ENCODE results near the gene ATXN2.
"Not testable (repeated sequence)": the region's sequence is repeated elsewhere in the genome, so short reads cannot be mapped to it uniquely, and the experiment has no call there.

The ATXN2 gene

DNA sequence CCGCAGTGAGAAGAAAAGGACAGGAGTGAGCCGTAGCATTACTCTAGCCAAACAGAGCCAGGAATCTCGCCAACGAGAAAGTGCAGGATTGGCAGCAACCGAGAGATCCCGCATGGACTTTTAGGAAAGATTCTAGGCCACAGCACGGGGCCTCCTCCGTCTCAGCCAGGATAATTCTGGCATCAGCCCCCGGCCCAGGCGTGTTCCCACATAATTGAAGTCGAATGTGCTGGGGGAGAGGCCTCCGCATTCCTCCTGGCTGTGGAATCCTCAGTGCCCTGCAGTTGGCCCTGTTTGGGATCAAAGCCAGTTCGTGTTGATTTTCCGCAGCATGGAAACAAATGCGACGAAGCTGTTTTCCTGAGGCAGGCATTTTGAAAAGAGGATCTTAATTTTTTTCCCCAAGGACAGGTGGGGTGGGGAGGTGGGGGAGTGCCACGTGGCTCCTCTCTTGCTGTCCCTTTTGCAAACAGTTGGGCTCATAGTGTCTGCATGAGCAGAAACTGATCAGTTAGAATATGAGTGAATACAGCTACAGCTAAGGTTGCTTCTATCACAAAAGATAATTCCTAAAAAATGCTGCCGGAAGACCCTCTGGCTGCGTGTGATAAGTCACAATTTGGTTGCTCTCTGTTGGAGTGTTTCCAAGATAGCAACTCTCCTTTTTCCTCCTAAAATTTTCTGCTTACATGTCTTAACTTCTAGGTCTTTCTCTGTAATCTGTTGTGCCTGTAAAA is 37.3 kb upstream of the ATXN2 start:
- TF ChIP-seq, protein P1, sequence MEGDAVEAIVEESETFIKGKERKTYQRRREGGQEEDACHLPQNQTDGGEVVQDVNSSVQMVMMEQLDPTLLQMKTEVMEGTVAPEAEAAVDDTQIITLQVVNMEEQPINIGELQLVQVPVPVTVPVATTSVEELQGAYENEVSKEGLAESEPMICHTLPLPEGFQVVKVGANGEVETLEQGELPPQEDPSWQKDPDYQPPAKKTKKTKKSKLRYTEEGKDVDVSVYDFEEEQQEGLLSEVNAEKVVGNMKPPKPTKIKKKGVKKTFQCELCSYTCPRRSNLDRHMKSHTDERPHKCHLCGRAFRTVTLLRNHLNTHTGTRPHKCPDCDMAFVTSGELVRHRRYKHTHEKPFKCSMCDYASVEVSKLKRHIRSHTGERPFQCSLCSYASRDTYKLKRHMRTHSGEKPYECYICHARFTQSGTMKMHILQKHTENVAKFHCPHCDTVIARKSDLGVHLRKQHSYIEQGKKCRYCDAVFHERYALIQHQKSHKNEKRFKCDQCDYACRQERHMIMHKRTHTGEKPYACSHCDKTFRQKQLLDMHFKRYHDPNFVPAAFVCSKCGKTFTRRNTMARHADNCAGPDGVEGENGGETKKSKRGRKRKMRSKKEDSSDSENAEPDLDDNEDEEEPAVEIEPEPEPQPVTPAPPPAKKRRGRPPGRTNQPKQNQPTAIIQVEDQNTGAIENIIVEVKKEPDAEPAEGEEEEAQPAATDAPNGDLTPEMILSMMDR (IDR thresholded peaks at IDR 0.05), result no peak
- no peak for TF ChIP-seq ZFX (IDR thresholded peaks at IDR 0.05; ENCODE audit: borderline replicate concordance)
- no peak overlapping the region for H3K27ac ChIP-seq

DNA sequence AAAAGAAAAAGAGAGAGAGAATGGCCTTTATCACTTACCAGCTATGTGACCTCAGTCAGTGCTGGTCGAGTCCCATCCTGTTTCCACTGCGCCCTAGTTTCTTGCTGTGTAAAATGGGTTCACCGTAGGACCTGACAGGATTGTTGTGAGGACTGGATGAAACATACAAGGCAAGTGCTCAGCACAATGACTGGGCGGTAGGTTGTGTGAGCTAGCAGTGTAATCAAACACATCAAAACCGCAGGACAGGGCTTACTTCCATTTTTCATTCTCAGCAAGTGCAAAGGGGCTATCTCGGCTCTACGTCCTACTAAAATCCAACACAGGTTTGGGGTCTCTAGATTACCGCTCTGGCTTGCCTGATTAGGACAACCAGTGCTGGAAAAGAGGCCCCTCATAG is 36.4 kb upstream of the ATXN2 start:
- TF ChIP-seq, protein P1 (IDR thresholded peaks at IDR 0.05), result no peak
- TF ChIP-seq ZFX (IDR thresholded peaks at IDR 0.05; ENCODE audit: borderline replicate concordance), result no peak
- H3K27ac ChIP-seq, result no peak overlapping the region

DNA sequence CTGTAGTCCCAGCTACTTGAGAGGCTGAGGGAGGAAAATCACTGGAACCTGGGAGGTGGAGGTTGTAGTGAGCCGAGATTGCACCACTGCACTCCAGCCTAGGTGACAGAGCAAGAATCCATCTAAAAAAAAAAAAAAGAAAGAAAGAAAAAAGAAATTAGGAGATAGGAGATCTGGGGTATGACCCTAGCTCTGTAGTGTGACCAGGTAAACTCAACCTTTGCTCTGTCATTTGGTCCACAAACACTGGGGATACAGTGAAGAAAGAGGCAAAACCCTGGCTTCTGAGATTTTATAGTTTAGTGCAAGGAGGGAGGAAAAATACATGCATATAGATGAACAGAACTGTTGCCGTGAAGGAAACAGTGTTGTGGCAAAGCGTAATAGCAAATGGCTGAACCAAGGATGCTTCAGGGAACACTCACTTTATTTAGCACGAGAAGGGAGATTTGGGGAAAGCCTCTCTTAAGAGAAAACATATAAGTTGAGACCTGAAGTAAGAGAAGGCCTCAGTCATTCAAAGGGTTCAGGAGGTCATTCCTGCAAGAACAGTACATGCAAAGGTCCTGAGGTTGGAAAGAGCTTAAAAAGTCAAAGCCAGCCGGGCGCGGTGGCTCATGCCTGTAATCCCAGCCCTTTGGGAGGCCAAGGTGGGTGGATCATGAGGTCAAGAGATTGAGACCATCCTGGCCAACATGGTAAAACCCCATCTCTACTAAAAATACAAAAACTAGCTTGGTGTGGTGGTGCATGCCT is 29.6 kb upstream of the ATXN2 start:
- TF ChIP-seq ZFX (IDR thresholded peaks at IDR 0.05; ENCODE audit: borderline replicate concordance), result no peak
- TF ChIP-seq, protein P1 (IDR thresholded peaks at IDR 0.05), result no peak

GRCh38 chr12:111626230-111626629 is 27.1 kb upstream of the ATXN2 start:
- H3K27ac ChIP-seq, result no peak overlapping the region
- TF ChIP-seq, protein P1 (IDR thresholded peaks at IDR 0.05), result no peak

More for the DNA sequence above, 29.6 kb upstream of the ATXN2 start:
- H3K27ac ChIP-seq, result no peak overlapping the region

GRCh38 chr12:111624540-111624939 is 25.4 kb upstream of the ATXN2 start:
- no peak overlapping the region for H3K27ac ChIP-seq
- TF ChIP-seq, protein P1 (IDR thresholded peaks at IDR 0.05), result no peak

DNA sequence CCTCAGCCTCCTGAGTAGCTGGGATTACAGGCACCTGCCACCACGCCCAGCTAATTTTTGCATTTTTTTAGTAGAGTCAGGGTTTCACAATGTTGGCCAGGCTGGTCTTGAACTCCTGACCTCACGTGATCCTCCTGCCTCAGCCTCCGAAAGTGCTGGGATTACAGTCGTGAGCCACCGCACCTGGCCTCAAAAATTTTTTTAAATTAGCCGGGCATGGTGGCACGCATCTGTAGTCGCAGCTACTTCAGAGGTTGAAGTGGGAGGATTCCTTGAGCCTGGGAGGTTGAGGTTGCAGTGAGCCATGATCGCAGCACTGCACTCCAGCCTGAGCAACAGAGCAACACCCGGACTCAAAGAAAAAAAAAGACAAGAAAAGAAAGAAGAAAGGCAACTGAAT is 18.7 kb upstream of the ATXN2 start:
- H3K27ac ChIP-seq, result not testable (repeated sequence)

GRCh38 chr12:111616177-111616623 is 17.1 kb upstream of the ATXN2 start:
- no peak for TF ChIP-seq ZFX (IDR thresholded peaks at IDR 0.05; ENCODE audit: borderline replicate concordance)
- TF ChIP-seq, protein P1 (IDR thresholded peaks at IDR 0.05), result no peak

More at GRCh38 chr12:111616177-111616623, 17.1 kb upstream of the ATXN2 start:
- no peak overlapping the region for H3K27ac ChIP-seq
